M059J (cell line): ENCODE results near the gene F7. TPM values are rescaled to one million over a fixed set of nuclear protein-coding genes. Genes with fewer than 3 reads are reported as not detected.

Experiments used
- total RNA-seq: library from RNA; depleted of rRNA; stranded (reverse); fragments of >200 nt; shearing (Covaris generic); gene quantifications from 2 replicates; pipeline ENCODE4 v1.2.3, GENCODE V29; 2014; rRNA removed

F7 gene
- total RNA-seq, 1 experiment from 2014 or later: not detected

Other genes with a start within 250 kb of the F7 start
- gene MCF2L, start 136.6 kb upstream of the F7 start, total RNA-seq: not detected in 2 replicates
- gene F10, start 17.0 kb downstream of the F7 start, total RNA-seq: 0.10 TPM in 1 of 2 replicates, not detected in the other
- not detected in 2 replicates for gene PROZ, start 52.9 kb downstream of the F7 start, total RNA-seq
- 50.3 and 73.8 TPM in 2 replicates for gene PCID2, start 102.9 kb downstream of the F7 start, total RNA-seq
- 74.6 and 83.9 TPM in 2 replicates for gene CUL4A, start 103.8 kb downstream of the F7 start, total RNA-seq
- gene LAMP1, start 191.4 kb downstream of the F7 start, total RNA-seq: 167 and 230 TPM in 2 replicates